NOMO-1 (cell line): Measurements from ENCODE around the gene GJC1.
"Not testable (repeated sequence)": the region's sequence is repeated elsewhere in the genome, so short reads cannot be mapped to it uniquely, and the experiment has no call there.

Experiments used
- DNase-seq, 2 experiments: peaks; one replicate each; lab custom pipeline; 2025; ENCODE audit not compliant: unreplicated experiment in 2 of 2; lab: John Stamatoyannopoulos, UW

GJC1 gene

GRCh38 chr17:44761932-44762810 lies 67.9 kb downstream of the GJC1 start:
- DNase-seq = no peak

GRCh38 chr17:44760474-44761308 lies 69.4 kb downstream of the GJC1 start:
- DNase-seq = no peak

GRCh38 chr17:44759916-44760243 lies 70.2 kb downstream of the GJC1 start:
- no peak for DNase-seq

- DNase-seq = no peak
Observed at GRCh38 chr17:44759086-44759915, 70.8 kb downstream of the GJC1 start.

GRCh38 chr17:44758414-44759085 lies 71.5 kb downstream of the GJC1 start, which contains the start of gene ADAM11:
ADAM11 (plus strand) TSS chr17:44758988; CDS start chr17:44759200, 212 bp downstream.
- DNase-seq = no peak

DNA sequence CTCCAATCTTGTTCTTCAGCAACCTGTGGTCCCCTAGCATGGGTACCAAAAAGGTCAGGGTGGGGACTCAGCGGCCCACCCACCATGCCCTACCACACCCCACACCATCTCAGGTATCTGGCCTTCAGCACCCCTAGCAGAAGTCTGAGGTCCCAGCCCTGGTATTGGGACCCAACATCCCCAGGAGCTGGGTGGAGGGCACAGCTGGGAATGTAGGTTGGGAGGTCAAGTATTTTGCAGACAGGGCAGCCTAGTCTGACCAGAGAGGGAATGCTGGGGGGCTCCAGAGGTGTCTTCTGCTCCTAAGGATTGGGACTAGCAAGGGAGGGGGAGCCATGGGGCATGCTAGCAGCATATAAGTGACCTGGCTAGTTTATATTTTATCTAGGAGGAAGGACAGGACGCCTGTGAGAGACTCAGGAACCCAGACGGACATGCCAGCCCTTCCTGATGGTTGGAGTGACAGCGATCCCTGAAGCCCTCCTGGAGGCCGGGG lies 72.1 kb downstream of the GJC1 start:
- DNase-seq = no peak

- no peak for DNase-seq
Observed at GRCh38 chr17:44757045-44757917, 72.8 kb downstream of the GJC1 start.

- DNase-seq = not testable (repeated sequence)
Observed at GRCh38 chr17:44755180-44755579, 74.9 kb downstream of the GJC1 start.

GRCh38 chr17:44754276-44754675 lies 75.8 kb downstream of the GJC1 start:
- DNase-seq = no peak

DNA sequence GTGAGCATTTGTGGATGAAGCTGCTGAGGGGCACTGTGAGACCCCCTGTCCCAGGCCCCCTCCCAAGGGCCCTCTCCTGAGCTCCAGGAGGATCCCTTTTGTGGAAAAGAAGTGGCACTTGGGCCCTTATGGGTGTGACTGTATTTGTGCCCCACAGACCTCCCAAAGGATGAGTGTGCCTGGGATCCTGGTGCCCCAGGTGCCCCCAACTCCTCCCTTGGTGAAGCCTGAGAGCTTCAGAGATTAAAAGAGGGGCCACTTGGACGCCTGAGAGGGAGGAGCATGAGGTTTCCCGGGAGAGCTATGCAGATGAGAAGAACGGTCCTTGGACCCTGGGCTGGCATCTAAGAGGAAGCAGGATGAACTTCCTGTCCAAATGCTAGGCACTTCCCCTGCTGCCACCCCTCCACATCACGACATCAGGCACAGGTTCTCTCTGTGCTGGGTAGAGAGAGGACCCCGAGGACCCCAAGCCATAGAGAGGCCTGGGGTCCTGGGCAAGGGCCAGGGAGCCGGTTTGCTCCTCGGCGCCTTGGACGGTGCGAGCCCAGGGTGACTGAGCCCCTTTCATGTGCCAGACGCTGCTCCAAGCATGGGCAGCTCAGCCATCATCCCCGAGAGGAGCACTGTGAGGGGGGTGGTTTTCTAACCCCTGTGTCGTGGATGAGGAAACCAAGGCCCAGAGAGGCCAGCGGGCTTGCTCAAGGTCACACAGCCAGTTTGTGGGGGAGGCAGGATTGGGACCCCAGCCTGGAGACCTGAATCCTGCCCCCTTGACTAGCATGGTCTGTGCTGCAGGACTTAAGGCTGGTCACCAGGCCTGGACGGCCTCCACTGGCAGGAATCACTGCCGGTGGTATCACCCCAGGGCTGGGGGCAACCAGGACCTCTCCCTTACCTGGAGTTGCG lies 76.9 kb downstream of the GJC1 start:
- DNase-seq = no peak

GRCh38 chr17:44751806-44752205 lies 78.3 kb downstream of the GJC1 start:
- DNase-seq = no peak

- no peak for DNase-seq
Observed at GRCh38 chr17:44751331-44751730, 78.8 kb downstream of the GJC1 start.

- no peak for DNase-seq
Observed at GRCh38 chr17:44749980-44750318, 80.1 kb downstream of the GJC1 start.

- DNase-seq = no peak
Observed at GRCh38 chr17:44749076-44749979, 80.8 kb downstream of the GJC1 start.
